Astrocyte of the spinal cord (primary cell): ENCODE results near the gene POLR3GL.
A peak's percentile ranks its signal among the peaks of the same experiment; 100 is the strongest.

Experiments used
- DNase-seq: peaks from one replicate; pipeline ENCODE4 v3.0.0; 2011; ENCODE audit warnings: low read depth, low spot score
- H3K4me3 ChIP-seq: 2 replicates; pipeline ENCODE4 v1.5.1; 2011; ENCODE audit warnings: low read depth, mild to moderate bottlenecking, low read length, moderate library complexity
- in situ Hi-C: cut with HindIII; loops from 2 replicates; pipeline ENCODE4 v1.10.0; 2017; ENCODE audit warnings: low sequenced_read_pairs
- TF ChIP-seq, protein P1 (sequence below): IDR thresholded peaks from 2 replicates; pipeline ENCODE4 v1.5.1; 2012; ENCODE audit warnings: low read depth, mild to moderate bottlenecking, low read length, inconsistent platforms

Gene POLR3GL

DNA sequence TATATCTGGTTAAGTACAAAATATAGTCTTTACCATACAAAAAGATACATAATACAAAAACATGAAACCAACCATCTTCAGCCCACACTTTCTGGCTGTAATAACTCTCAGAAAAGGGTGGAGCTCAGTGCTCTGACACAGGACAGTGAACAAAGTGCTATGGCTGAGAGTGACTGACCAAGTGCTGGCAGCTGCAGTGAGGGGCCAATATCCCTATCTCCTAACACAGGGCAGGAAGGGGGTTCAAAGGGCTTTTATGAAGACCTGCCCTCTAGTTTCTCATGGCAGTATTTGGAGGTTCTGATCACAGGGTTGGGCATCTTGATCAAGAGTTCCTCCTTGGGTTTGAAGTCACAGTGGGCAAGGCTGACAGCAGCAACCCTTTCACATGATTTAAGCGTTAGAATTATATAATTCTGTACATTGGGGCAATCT lies 28.0 kb downstream of the POLR3GL start:
- peak overlapping the region; percentile 97 for H3K4me3 ChIP-seq
- in situ Hi-C loops, result no loop called here
- no peak for DNase-seq
- TF ChIP-seq, protein P1, sequence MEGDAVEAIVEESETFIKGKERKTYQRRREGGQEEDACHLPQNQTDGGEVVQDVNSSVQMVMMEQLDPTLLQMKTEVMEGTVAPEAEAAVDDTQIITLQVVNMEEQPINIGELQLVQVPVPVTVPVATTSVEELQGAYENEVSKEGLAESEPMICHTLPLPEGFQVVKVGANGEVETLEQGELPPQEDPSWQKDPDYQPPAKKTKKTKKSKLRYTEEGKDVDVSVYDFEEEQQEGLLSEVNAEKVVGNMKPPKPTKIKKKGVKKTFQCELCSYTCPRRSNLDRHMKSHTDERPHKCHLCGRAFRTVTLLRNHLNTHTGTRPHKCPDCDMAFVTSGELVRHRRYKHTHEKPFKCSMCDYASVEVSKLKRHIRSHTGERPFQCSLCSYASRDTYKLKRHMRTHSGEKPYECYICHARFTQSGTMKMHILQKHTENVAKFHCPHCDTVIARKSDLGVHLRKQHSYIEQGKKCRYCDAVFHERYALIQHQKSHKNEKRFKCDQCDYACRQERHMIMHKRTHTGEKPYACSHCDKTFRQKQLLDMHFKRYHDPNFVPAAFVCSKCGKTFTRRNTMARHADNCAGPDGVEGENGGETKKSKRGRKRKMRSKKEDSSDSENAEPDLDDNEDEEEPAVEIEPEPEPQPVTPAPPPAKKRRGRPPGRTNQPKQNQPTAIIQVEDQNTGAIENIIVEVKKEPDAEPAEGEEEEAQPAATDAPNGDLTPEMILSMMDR, result no peak

DNA sequence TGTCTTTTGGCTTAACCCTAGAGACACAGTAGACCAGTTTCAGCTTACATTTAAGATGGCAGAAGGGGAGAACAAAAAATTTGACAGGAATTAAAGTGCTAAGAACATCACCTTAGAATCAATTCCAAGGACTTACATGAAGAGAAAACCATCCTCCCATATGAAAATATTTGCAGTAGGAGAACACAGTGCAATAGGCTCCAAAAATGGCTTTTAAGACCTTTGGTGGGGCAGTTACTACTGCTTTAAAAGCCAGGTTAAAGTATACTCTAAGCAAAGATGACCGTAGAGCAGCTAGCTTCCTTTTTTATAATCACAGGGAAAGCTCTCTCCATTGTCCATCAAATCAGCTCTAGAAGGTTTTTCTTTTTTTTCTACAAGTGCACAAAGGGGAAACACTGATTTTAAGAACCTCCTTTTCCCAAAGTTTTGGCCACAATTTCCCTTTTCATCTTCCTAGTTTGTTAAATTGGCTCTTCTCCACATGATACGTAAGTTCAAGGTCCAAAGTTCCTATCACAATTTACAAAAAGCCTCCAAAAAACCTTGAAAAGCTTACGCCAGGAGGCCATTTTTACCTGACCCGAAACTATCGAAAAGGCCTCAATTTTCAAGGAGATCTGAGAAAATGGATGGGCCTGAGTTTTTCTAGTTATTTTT lies 28.6 kb downstream of the POLR3GL start:
- TF ChIP-seq, protein P1, result no peak

DNA sequence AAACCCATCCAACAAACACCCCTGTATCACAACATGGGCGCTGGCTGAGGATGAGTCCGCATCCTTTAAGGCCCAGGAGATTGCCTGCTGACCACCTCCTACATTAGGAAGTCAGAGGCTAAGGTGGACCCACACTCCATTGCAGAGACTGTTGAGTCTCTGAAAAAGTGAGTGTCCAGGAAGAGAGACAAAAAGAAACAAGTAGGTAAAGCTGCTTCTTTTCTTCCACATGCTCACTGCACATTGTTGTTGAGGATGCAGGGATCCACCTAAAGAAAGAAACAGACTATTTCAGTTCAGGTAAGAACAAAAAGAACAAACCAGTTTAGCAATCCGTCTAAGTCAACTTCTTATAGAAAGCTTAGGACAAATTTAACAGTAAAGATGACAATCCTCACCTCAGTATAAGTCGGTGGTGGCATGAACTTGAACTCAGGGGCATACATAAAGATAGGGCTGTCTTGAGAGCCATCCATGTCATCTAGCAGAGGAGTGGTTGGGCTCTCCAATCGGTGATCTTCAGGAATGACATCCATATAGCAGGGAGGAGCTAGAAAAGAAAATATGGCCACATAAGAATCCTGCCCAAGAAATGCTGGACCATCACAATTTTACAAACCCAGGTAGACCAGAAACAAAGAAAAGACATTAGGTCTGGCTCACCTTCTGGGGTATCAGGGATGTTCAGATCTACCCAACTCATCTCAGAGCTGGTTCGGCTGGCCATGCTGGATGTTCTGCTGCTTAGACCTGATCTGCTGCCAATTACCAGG lies 29.3 kb downstream of the POLR3GL start:
- no peak for DNase-seq
- H3K4me3 ChIP-seq, result peak overlapping the region; percentile 97
- TF ChIP-seq, protein P1, result no peak
- in situ Hi-C loops, result no loop called here

More for the DNA sequence above, 28.6 kb downstream of the POLR3GL start:
- H3K4me3 ChIP-seq, result peak overlapping the region; percentile 97
- in situ Hi-C loops, result no loop called here
- no peak for DNase-seq

DNA sequence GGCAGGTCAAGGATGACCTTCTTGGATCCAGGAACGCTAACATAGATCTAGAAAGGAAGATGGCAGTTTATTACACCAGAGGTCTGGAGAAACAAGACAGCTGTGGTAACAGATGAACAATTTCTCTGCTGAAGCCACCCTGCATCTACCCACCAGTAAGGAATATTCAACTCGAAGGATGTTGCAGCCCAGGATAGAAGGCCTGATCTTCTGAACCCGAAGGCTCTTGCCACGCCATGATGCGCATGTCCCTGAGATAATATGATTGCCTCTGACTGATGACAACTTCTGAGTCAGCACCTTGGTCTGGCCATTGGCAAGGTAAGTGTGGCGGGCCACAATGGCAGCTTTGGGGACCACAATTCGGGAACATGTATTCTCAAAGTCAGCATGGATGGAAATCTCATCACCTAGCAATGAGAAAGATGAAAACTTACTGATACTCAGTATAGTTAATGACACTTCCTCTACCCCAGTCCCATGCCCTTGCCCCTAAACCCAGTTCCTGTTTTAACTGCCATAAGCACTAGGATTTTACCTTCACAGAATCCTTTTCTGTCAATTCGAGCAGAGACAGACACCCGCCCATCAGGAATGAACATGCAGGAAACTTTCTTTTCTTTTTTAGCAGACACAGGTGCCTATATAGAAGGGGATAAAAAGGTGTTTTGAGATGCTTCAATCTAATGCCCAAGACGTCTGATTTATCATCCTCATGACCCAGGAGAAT lies 30.1 kb downstream of the POLR3GL start:
- TF ChIP-seq, protein P1, result no peak
- in situ Hi-C loops, result no loop called here
- H3K4me3 ChIP-seq, result peak overlapping the region; percentile 97
- no peak for DNase-seq

DNA sequence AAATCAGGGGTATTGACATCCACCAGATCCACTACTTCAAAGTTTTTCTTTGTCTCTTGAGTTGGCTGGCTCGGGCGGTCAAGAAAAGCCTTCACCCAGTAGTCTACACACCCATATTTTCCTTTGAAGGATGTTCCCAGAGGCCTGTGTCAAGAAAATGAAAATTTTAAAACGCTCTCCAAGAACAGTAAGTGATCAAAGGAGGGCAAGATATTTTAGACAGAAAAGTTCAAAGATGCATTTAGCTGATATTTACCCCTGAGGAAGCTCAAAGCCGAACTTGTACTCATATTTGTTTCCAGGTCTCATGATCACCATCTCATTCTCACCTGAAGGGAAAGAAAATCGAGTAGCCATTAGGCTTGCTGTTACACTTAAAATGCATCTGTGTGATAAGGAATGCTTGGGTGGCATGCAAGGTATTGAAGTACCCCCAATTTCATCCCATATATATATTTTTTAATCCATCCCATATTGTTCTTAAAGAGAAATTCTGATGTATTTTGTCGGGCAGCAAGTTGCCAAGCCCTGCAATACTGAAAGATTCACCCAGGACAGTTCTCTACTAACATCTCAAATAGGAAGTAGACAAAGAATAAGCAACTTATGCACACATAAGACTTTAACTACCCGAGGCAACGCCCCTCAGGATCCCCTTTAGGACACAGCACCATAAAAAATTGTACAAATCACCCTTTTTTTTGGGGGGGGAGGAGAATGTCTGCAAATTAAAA lies 30.8 kb downstream of the POLR3GL start:
- in situ Hi-C loops, result no loop called here
- no peak for DNase-seq
- peak overlapping the region; percentile 97 for H3K4me3 ChIP-seq
- TF ChIP-seq, protein P1, result no peak

DNA sequence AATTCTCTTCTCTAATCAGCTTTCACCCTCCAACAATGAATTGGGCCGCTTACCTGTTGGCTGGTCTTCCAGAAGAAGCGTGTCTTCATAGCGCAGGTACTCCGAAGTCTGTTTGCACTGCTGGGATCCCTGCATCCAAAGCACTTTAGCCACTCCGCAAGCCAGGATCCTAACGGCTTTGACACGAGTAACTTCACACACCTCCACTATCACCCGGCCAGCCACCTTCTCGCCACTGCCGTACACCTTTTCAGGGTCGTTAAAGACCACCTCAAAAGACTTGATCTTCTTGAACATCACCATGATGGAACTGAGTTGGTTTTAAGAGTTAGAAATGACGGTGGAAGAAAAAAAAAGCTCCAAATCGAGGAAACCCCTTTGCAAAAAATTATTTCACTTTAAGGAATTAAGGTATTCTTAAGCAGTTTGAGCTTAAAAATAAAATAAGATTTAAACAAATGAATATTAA lies 31.5 kb downstream of the POLR3GL start:
- peak overlapping the region; percentile 97 for H3K4me3 ChIP-seq
- in situ Hi-C loops, result no loop called here
- no peak for DNase-seq
- TF ChIP-seq, protein P1, result no peak
